Skeletal muscle cell (primary cell): ENCODE measurements around the gene MNT.

ENCODE experiments used
- DNase-seq: peaks from one replicate; pipeline ENCODE4 v3.0.0-alpha.2; 2010; ENCODE audit warnings: low read depth
- H3K4me3 ChIP-seq: 2 replicates; pipeline ENCODE4 v1.5.1; 2011; ENCODE audit warnings: low read depth, mild to moderate bottlenecking, control low read depth, low read length, moderate library complexity

MNT gene

GRCh38 chr17:2419486-2419885 lies 18.6 kb upstream of the MNT start:
- DNase-seq, result no peak
- H3K4me3 ChIP-seq, result no peak overlapping the region

DNA sequence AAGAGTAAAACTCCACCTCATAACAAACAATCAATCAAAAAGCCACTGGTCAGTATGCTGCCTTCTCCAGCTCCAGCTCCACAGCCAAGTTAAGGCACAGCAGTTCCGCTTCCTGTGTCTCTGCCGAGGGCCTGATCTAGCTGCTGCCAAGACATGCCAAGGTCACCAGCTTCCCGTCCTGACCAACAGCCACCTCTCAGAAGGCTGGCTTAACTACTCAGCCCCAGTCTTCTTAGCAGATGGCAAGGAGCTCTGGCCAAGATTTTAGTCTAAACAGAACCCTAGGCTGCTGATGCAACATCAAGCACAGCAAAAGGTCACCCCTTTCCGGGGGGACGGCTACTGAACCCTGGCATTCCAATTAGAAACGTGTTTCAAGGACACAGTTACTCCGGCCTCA lies 17.7 kb upstream of the MNT start:
- no peak for DNase-seq
- H3K4me3 ChIP-seq, result no peak overlapping the region

DNA sequence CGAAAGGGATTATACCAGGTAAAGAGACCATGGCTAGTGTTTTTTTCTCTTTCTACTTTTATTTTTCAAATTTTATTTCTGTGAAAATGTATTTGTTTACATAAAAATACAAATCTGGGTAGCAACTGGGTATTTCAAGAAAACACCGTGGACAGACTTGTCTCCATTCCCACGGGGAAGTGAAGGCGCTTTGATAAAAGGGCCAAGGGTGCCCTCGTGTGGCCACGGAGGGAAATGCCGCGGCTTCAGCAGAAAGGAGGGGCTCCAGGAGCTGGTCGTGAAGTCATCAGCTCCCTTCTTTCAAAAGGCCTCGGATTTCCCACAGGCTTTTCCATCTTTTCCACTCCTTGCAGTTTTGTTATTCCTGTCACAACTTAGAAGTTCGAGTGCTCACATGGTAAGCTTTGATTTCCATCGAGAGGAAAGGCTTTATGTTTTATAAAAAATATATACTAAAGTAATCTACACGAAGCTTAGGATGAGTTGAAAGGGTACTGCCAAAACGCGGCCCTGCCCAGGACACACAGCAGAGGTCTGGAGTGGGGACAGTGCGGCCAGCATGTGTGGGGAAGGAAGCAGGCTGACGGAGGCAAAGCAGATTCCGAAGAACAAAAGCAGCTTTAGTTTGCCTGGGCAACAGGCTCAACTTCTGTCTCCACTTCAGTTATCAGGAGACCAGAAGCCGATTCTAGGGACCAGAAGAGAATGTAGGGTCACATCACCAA lies 15.3 kb upstream of the MNT start:
- H3K4me3 ChIP-seq, result no peak overlapping the region
- DNase-seq, result peak; percentile 55

- no peak overlapping the region for H3K4me3 ChIP-seq
These were observed 14.2 kb upstream of the MNT start for GRCh38 chr17:2415081-2415480.

DNA sequence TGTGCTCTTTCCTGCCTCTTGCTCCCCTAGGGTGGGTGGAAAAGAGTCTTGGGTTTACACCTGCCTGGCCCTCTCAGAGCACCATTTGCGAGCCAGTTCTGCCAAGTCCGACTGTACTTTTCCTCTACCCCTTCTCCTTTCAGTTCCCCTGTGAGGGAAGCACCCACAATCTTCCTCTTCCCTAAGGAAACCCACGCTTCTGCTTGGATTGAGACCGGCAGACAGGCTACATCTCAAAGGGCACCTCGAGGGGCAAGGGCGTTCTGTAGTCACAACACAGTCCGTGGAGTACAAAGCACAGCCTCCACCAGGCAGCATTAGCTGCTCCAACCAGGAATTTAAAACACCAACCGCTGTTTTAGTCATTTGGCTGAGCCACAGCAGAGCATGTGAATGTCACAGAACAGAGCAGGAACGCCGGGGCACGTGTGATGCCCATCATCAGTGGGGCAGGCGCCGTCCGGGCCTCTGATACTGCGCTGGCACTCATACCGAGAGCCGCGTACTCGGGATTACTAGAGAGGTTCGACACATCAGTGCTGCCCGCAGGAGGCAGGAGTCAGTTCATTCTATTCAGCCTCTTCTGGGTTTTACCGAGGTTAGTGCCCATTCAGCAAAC lies 13.7 kb upstream of the MNT start:
- H3K4me3 ChIP-seq, result no peak overlapping the region
- no peak for DNase-seq

More at GRCh38 chr17:2415081-2415480, 14.2 kb upstream of the MNT start:
- no peak for DNase-seq

DNA sequence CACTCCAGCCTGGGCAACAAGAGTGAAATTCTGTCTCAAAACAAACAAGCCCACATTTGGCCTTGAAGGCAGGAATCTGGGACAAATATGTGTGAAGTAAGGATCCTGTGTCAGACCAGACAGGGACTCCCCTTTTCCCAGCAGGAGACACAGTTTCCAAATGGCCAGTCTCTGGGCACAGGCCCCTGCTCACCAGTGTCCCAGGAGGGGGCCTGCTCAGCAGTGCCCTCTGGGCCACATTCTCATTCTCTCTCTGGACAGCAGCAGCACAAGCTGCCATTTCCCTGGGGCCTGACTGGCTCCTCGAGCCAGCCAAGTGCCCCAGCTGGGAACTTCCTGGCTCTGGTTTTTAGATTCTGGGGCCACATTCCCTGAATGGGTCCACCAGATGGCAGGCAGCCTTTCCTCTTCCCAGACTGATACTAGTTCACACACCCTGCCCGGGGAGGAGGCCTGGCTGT lies 11.7 kb upstream of the MNT start:
- H3K4me3 ChIP-seq, result no peak overlapping the region
- no peak for DNase-seq

- H3K4me3 ChIP-seq, result no peak overlapping the region
- DNase-seq, result no peak
These were observed 10.1 kb upstream of the MNT start for GRCh38 chr17:2410951-2411350.

DNA sequence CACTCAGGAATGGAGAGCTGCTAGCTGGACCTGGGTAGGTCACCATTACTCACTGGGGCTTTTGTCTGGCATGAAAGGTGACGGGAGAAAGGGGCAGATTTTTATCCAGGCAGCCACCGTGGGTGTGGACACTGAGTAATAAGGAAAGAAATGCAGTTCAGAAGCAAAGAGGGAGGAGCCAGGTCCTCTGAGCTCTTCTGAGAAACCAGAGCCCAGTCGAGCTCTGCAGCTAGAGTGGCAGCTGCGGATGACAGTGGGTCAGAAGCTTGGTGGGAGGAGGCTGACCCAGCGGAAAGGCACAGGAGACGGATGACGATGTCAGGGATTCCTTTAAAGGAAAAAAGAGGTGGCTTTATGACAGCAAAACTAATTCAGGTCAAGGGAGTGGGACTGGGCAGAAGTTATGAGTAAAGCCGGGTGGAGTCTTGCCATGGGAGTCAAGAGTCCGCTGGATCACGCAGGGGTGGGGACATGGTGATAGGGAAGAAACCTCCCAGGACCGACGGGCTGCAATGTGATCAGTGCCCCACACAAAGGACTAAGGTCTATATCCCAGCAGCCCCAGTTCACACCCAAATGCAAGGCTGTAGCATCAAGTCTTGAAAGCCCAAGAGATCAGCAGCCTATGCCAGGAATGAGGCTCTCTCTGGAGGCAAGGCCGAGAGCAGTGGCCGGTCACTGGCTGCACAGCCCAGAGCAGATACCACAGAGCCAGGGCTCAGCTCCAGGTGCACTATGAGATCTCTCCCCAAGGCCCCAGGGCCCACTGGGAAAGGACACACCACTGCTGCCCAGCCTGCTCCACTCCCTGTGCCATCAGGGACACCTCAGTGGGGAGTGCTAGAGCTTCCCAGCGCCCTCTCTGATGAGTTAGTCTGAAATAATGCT lies 6.3 kb upstream of the MNT start:
- H3K4me3 ChIP-seq, result no peak overlapping the region
- peak; percentile 70 for DNase-seq

GRCh38 chr17:2406271-2406902 lies 5.5 kb upstream of the MNT start:
- DNase-seq, result no peak
- H3K4me3 ChIP-seq, result no peak overlapping the region

DNA sequence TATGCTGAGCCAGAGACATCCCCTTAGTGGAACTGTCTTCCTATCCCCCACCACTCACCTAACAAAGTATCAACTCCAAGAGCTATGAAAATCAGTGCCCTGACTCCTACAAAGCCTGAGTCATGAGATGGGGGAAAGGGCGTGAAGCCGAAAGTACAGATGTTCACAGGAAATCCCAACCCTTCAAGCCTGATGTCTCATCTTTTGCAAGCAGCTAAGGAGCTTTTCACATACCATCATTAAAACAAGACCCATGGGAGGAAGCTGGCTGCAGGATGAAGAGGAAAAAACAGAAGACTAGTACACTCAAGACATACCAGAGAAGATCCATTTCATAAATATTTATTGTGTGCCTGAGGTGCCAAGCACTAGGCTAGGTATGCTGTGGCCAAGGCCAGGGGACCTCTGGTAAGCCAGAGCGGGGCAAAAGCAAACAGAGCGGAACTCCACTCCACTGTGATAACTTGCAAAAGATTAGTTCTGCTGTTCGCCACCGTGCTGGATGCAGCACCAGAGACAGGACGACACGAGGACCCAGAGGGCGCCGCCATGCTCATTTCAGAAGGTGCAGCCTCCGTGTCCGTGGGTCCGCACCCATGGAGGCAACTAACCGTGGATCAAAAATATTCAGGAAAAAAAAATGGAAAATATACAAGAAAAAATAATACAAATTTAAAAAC lies 4.5 kb upstream of the MNT start:
- DNase-seq, result peak; percentile 90
- H3K4me3 ChIP-seq, result no peak overlapping the region

DNA sequence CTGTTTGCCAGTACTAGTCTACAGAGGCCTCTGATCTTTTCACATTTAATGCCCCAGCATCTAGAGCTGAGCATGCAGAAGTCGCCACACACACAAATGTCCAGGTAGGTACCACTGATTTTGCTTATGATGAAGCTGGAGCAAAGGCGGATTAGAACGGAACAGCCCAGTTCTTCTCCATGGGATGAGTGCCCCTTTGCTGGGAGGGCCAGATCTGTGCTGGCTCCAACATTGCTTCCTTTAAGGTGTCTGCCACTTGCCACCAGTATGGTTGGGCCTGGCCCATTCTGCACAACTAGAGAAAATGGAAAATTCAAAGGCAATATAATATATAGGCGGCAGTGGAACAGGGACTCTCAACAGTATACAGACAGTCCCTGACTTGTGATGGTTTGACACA lies 2.2 kb upstream of the MNT start:
- no peak for DNase-seq
- H3K4me3 ChIP-seq, result no peak overlapping the region

DNA sequence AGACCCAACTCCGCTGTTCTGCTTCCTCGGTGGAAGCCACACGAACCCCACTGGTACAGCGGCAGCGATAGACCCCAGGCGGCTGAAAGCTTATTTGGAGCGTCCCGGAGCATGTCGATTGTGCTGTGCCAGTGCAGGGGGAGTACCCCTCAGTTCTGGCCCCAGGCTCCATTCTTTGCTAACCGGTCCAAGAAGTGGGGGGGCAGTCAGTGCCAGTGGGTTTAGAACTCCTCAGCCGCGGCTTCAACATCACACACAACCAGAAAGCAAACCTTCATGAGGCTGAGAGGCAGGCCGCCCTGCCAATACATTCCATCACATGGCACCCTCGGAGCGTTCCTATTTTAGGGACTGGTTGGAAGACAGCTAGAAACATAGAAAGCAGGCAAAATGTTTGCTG lies 1.7 kb upstream of the MNT start:
- peak overlapping the region; percentile 97 for H3K4me3 ChIP-seq
- DNase-seq, result no peak

DNA sequence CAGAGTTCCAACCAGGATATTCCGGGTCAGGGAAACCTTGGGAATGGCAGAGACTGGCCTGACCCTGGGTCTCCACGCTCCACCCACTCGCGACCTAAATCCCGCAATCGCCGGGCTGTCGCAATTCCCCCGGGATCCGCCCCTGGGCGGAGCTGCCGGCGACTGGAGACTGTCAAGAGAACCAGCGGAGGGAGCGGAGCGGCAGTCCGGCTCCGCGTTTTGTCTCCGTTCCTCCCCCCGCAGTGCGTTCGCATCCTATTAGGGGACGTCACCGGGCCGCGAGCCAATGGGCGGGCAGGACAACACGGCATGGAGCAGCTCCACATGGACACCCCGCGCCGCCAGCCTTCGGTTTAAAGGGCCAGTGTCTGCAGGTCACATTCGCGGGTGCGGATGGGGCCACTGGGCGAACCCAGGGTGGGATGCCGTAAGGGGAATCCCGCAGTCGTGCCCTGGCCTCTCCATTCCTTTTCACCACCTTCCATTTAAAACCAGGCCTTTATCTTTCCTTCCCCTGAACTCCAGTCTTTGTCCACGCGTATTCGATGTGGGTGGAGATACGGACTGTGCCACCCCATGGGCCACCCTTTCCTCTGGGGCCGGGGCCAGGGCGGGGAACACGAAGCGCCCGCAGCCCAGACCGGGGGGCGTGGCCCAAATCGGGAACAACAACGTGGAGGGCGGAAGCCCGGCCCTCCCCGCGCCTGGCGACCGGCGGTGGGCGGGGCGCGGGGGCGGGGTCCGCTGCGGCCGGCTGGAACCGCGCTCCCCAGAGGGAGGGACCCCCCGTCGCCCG lies 764 bp upstream of the MNT start:
- peak overlapping the region; percentile 97 for H3K4me3 ChIP-seq
- peak; percentile 99 for DNase-seq

DNA sequence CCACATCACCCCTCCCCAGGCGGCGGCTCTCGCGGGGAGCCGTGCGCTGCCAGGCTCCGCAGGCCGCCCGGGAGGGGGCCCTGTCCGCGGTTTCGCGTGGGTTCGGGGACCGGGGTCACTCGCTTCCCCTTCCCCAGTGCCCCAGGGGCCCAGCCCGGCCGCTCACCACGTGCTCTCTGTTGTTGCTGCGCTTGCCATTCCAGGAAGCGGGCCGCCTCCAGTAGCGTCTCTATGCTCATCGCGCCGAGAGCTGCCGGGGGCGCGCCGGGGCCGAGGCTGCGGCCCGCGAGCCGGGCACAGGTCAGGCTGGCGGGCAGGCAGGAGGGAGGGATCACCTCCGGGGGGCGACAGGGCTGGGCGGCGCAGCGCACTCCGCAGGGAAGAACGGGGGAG lies 390 bp downstream of the MNT start:
- DNase-seq, result no peak
- peak overlapping the region; percentile 97 for H3K4me3 ChIP-seq

DNA sequence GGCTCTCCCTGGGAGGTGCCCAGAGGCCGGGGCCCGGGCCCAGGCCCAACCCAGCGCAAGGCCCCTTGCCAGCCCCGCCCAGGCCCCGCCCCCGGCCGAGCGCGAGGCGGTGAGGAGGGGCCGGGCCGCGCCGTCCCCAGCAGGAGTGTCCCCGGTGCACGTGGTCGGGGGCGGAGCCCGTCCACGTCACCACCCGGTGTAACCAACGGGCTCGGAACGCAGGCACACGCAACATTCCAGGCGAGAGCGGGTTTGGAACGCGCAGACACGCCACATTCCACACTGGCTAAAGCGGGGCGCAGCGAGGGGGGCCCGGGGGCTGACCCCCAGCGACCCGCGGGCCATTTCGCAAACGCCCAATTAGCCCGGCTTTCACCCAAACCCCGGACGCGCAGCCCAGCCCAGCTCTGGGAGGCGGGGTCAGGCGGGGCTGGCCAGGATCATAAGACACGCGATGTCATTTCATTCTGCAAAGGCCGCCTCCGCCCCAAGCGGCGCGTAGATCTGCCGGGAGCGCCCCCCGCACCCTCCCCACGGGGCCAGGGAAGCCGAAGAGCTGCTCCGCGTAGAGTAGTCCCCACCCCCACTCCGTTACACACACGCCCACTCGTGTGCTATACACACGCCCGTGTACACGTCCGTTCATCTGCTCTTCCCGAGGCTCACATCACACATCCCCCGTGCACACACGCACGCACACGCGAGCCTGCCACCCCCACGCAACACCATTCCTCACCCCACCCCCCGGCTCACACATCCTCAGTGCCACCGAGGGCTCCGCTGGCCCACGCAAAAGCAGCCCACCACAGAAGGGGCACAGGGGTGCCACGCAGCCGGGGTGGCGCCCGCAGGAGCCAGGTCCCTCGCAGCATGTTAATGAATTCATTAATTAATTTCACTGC lies 1.0 kb downstream of the MNT start:
- H3K4me3 ChIP-seq, result peak overlapping the region; percentile 97

GRCh38 chr17:2398655-2399571 lies 1.9 kb downstream of the MNT start:
- peak; percentile 51 for DNase-seq
- peak overlapping the region; percentile 97 for H3K4me3 ChIP-seq

More for the DNA sequence above, 1.0 kb downstream of the MNT start:
- peak; percentile 90 for DNase-seq

DNA sequence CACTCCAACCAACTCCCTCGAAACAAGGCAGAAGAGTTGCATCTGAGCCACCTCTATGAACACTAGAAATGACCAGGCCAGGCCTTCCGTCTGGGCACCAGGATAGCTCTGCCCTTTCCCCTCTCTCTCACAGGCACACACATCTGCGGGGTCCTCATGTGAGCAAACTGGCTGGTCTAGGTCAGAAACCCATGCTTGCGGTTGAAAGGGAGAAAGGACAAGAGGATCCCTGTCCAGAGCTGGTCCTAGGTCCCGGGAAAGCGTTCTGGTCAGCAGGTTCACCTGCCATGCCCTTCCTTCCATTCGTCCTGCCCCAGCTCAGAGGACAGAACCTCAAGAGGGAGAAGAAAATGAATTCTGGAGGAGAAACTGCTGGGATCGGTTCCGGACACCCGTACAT lies 2.7 kb downstream of the MNT start:
- peak overlapping the region; percentile 97 for H3K4me3 ChIP-seq
- no peak for DNase-seq
